IMR-90 (cell line): ENCODE measurements around the gene HIVEP1. TPM values are rescaled to one million over a fixed set of nuclear protein-coding genes. Genes with fewer than 3 reads are reported as not detected.

Experiments used
- ATAC-seq: fragments of 200-7000 bp; cut with Tn5 transposase; 2 replicates; pipeline ENCODE4 v1.9.1; 2020; ENCODE audit warnings: low read depth, mild to moderate bottlenecking, moderate library complexity
- BruUV-seq: library from RNA; stranded (reverse); fragments of 400-500 nt; replicated peaks from 2 replicates; lab custom pipeline; 2021; lab: Mats Ljungman, UMichigan
- CTCF ChIA-PET: fragments of 300-600 bp; formaldehyde crosslinking; extraction: SDS; loops from one replicate; lab custom pipeline; 2021; ENCODE audit warnings: antibody characterized with exemption; lab: Yijun Ruan, JAX
- POLR2A ChIA-PET: fragments of 300-600 bp; sonication (Branson Sonifier 250); formaldehyde crosslinking; loops from one replicate; lab custom pipeline; 2022; ENCODE audit warnings: antibody characterized with exemption; ENCODE audit not compliant: unreplicated experiment; lab: Charles Lee
- DNase-seq: peaks from one replicate; pipeline ENCODE4 v3.0.0; 2013
- H2AFZ ChIP-seq: replicated peaks from 2 replicates; pipeline ENCODE3; 2013; ENCODE audit warnings: low read length, mild to moderate bottlenecking; ENCODE audit not compliant: poor library complexity
- H2AK5ac ChIP-seq: 2 replicates; pipeline ENCODE4 v1.6.1; 2013; ENCODE audit warnings: low read depth, low read length, inconsistent platforms
- H2AK9ac ChIP-seq: replicated peaks from 2 replicates; pipeline ENCODE3; 2013; ENCODE audit warnings: mild to moderate bottlenecking, low read depth, low read length, moderate library complexity; ENCODE audit not compliant: poor library complexity
- H2BK120ac ChIP-seq: 2 replicates; pipeline ENCODE4 v1.6.1; 2013; ENCODE audit warnings: low read depth, low read length, inconsistent platforms
- H2BK15ac ChIP-seq: 3 replicates; pipeline ENCODE4 v1.6.1; 2013; ENCODE audit warnings: low read depth, low read length, inconsistent platforms
- H2BK20ac ChIP-seq: 2 replicates; pipeline ENCODE4 v1.6.1; 2013; ENCODE audit warnings: low read depth, mild to moderate bottlenecking, inconsistent platforms, low read length, moderate library complexity
- H2BK5ac ChIP-seq: 2 replicates; pipeline ENCODE4 v1.6.1; 2013; ENCODE audit warnings: mild to moderate bottlenecking, low read depth, low read length, inconsistent platforms; ENCODE audit not compliant: poor library complexity, severe bottlenecking
- H3K14ac ChIP-seq: replicated peaks from 2 replicates; pipeline ENCODE4 v1.6.1; 2013; ENCODE audit warnings: low read depth, low read length, inconsistent platforms
- H3K18ac ChIP-seq: 2 replicates; pipeline ENCODE4 v1.6.1; 2013; ENCODE audit warnings: low read depth, low read length, control low read depth
- H3K23ac ChIP-seq: 2 replicates; pipeline ENCODE4 v1.6.1; 2013; ENCODE audit warnings: low read depth, low read length, inconsistent platforms
- H3K27ac ChIP-seq: 2 replicates; pipeline ENCODE4 v1.5.1; 2013; ENCODE audit warnings: mild to moderate bottlenecking, control low read depth, low read length; ENCODE audit not compliant: insufficient read depth
- H3K27me3 ChIP-seq: 2 replicates; pipeline ENCODE4 v1.6.1; 2013; ENCODE audit warnings: low read length; ENCODE audit not compliant: control insufficient read depth, insufficient read depth
- H3K36me3 ChIP-seq: 2 replicates; pipeline ENCODE4 v1.6.1; 2013; ENCODE audit warnings: low read length, mixed read lengths; ENCODE audit not compliant: control insufficient read depth, insufficient read depth
- H3K4ac ChIP-seq: 2 replicates; pipeline ENCODE4 v1.6.1; 2013; ENCODE audit warnings: low read depth, low read length, inconsistent platforms
- H3K4me1 ChIP-seq: 2 replicates; pipeline ENCODE4 v1.6.1; 2013; ENCODE audit warnings: low read length, mixed read lengths; ENCODE audit not compliant: control insufficient read depth, insufficient read depth
- H3K4me2 ChIP-seq: 2 replicates; pipeline ENCODE4 v1.6.1; 2013; ENCODE audit warnings: low read depth, mild to moderate bottlenecking, control low read depth, low read length, moderate library complexity
- H3K4me3 ChIP-seq: 2 replicates; pipeline ENCODE4 v1.5.1; 2013; ENCODE audit warnings: low read depth, mild to moderate bottlenecking, control low read depth, low read length, moderate library complexity; ENCODE audit not compliant: insufficient read depth
- H3K56ac ChIP-seq: 2 replicates; pipeline ENCODE4 v1.6.1; 2013; ENCODE audit warnings: low read length, inconsistent platforms; ENCODE audit not compliant: insufficient read depth; ENCODE audit errors: extremely low read depth
- H3K79me1 ChIP-seq, 2 experiments: 2 replicates each; pipeline ENCODE4 v1.6.1; 2013; ENCODE audit warnings: low read length in 2 of 2, inconsistent platforms in 1 of 2, low read depth in 1 of 2
- H3K9ac ChIP-seq: 2 replicates; pipeline ENCODE4 v1.6.1; 2013; ENCODE audit warnings: low read depth, low read length, control low read depth
- H3K9me1 ChIP-seq: 2 replicates; pipeline ENCODE4 v1.6.1; 2013; ENCODE audit warnings: low read length, inconsistent platforms; ENCODE audit not compliant: insufficient read depth
- H3K9me3 ChIP-seq: 2 replicates; pipeline ENCODE4 v1.6.1; 2013; ENCODE audit warnings: low read length; ENCODE audit not compliant: control insufficient read depth, insufficient read depth
- H4K20me1 ChIP-seq: 2 replicates; pipeline ENCODE4 v1.6.1; 2013; ENCODE audit warnings: low read length, inconsistent platforms; ENCODE audit not compliant: insufficient read depth
- H4K5ac ChIP-seq: 2 replicates; pipeline ENCODE4 v1.6.1; 2013; ENCODE audit warnings: mild to moderate bottlenecking, low read depth, low read length, control low read depth
- H4K8ac ChIP-seq, 2 experiments: 2 replicates each; pipeline ENCODE4 v1.6.1; 2013; ENCODE audit warnings: low read depth in 2 of 2, low read length in 2 of 2, control low read depth in 1 of 2, inconsistent platforms in 1 of 2
- H4K91ac ChIP-seq: 2 replicates; pipeline ENCODE4 v1.6.1; 2013; ENCODE audit warnings: low read depth, low read length, inconsistent platforms; ENCODE audit not compliant: insufficient read depth
- CEBPB ChIP-seq: IDR thresholded peaks from 2 replicates; pipeline ENCODE4 v1.6.1; 2012; ENCODE audit warnings: low read depth, low read length, improper control_type of control experiment
- CHD1 ChIP-seq: IDR thresholded peaks from 2 replicates; pipeline ENCODE4 v1.6.1; 2012; ENCODE audit warnings: low read depth, low read length, improper control_type of control experiment
- FOS ChIP-seq: fragments of 150-350 bp; IDR thresholded peaks from 2 replicates; pipeline ENCODE4 v1.6.1; 2016; ENCODE audit warnings: low read depth, low read length
- MAFK ChIP-seq: IDR thresholded peaks from 2 replicates; pipeline ENCODE4 v1.6.1; 2012; ENCODE audit warnings: low read depth, low read length, improper control_type of control experiment
- NFE2L2 ChIP-seq: fragments of 150-350 bp; IDR thresholded peaks from 2 replicates; pipeline ENCODE4 v1.6.1; 2016; ENCODE audit warnings: low read depth, mild to moderate bottlenecking, low read length
- RCOR1 ChIP-seq: IDR thresholded peaks from 2 replicates; pipeline ENCODE4 v1.6.1; 2012; ENCODE audit warnings: mild to moderate bottlenecking, low read length, improper control_type of control experiment; ENCODE audit not compliant: insufficient replicate concordance
- SMC3 ChIP-seq: fragments of 150-350 bp; IDR thresholded peaks from 2 replicates; pipeline ENCODE4 v1.6.1; 2016; ENCODE audit warnings: low read depth, mild to moderate bottlenecking, antibody characterized with exemption, low read length, moderate library complexity
- WGBS, 2 experiments: methylation state at CpG; one replicate each; pipeline versions ENCODE4 v1.1.5 to v1.1.7; 2013; ENCODE audit warnings: missing lambda C conversion rate in 2 of 2; ENCODE audit not compliant: insufficient read length in 1 of 2; ENCODE audit errors: extremely low coverage in 2 of 2; 5-methylcytosine and 5-hydroxymethylcytosine counted together
- dilution Hi-C: fragments of 300-500 bp; cut with HindIII; formaldehyde crosslinking; loops from one replicate; pipeline ENCODE4 v1.14.3; 2018; ENCODE audit warnings: low sequenced_read_pairs; ENCODE audit not compliant: unreplicated experiment
- in situ Hi-C: fragments of 300-500 bp; cut with MboI; formaldehyde crosslinking; loops from 3 replicates; pipeline ENCODE4 v1.14.3; 2019; ENCODE audit warnings: low sequenced_read_pairs, inconsistent platforms, mixed read lengths
- intact Hi-C: fragments of 100-400 bp; cut with micrococcal nuclease; formaldehyde crosslinking; loops from 2 replicates; pipeline ENCODE4 v1.10.0; 2022
- polyA plus RNA-seq, 3 experiments: library from polyadenylated mRNA; depleted of rRNA; stranded (reverse); fragments of >200 nt; gene quantifications; 2 replicates each; pipeline ENCODE4 v1.2.3, GENCODE V29; 2012; ENCODE audit warnings: low replicate concordance in 1 of 3
- total RNA-seq: library from RNA; depleted of rRNA; stranded (reverse); fragments of >200 nt; gene quantifications from 2 replicates; pipeline ENCODE4 v1.2.3, GENCODE V29; 2012
- TF ChIP-seq, protein P1 (sequence below): fragments of 150-350 bp; IDR thresholded peaks from 2 replicates; pipeline ENCODE4 v1.6.1; 2017; ENCODE audit warnings: mild to moderate bottlenecking, antibody characterized with exemption, low read length, low read depth
- TF ChIP-seq, protein P2 (sequence below): conservative IDR thresholded peaks from 2 replicates; pipeline ENCODE4 v1.5.1; 2012; ENCODE audit warnings: mild to moderate bottlenecking, low read depth, low read length, improper control_type of control experiment

Gene HIVEP1
- total and polyA plus RNA-seq, 2 of the 4 experiments (the other 2 are of a cell fraction), result 13.0 to 17.2 TPM

DNA sequence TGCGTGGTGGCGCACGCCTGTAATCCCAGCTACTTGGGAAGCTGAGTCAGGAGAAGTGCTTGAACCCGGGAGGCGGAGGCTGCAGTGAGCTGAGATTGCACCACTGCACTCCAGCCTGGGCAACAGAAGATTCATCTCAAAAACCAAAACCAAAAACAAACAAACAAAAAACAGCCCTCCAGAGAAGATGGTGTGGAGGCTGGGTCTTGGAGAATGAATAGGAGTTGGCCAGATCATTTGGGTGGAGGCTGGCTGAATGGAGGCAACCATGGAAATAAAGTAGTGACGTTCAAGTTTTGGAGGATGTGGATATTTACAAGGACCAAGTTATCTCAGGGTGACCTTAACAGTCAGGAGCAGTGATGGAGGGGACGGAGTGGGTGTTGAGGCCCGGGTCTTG is 24.7 kb downstream of the HIVEP1 start:
- POLR2A ChIA-PET, result no interaction called here
- Histone ChIP-seq H3K4me3 (no peak overlapping the region), H2AFZ (no peak overlapping the region), H3K27ac (no peak overlapping the region), H3K4ac (no peak overlapping the region), H2BK5ac (no peak overlapping the region), H2AK9ac (no peak overlapping the region), H3K9me1 (peaks cover 12% of the 10 kb centered on the region; the same call in 1 of the 2 replicates), H3K18ac (no peak overlapping the region), H3K23ac (no peak overlapping the region), H4K5ac (no peak overlapping the region), H4K91ac (no peak overlapping the region), H3K56ac (no peak overlapping the region), H3K14ac (0 out of 2 replicates have a peak overlapping the region, but pooled peaks have one; percentile 48), H3K79me1 (peaks cover 25 to 49% of the 10 kb centered on the region in 2 experiments), H4K8ac (no peak overlapping the region), H3K9me3 (no peaks in the 10 kb centered on the region), H4K20me1 (peaks cover under 1% of the 10 kb centered on the region; the same call in 1 of the 2 replicates), H2BK20ac (no peak overlapping the region), H2BK120ac (no peak overlapping the region), H3K4me1 (peaks cover 6% of the 10 kb centered on the region), H2BK15ac (no peak overlapping the region), H3K36me3 (no peaks in the 10 kb centered on the region; the same call in 1 of the 2 replicates), H3K27me3 (no peaks in the 10 kb centered on the region), H3K4me2 (no peak overlapping the region), H3K9ac (no peak overlapping the region), H2AK5ac (no peak overlapping the region)
- dilution Hi-C loops (no loop called here), in situ Hi-C loops (no loop called here), intact Hi-C loops (no loop called here)
- TF ChIP-seq, protein P1, sequence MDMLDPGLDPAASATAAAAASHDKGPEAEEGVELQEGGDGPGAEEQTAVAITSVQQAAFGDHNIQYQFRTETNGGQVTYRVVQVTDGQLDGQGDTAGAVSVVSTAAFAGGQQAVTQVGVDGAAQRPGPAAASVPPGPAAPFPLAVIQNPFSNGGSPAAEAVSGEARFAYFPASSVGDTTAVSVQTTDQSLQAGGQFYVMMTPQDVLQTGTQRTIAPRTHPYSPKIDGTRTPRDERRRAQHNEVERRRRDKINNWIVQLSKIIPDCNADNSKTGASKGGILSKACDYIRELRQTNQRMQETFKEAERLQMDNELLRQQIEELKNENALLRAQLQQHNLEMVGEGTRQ, result no peak
- TF ChIP-seq SMC3 (no peak), CHD1 (no peak), RCOR1 (no peak), FOS (no peak), MAFK (no peak), NFE2L2 (no peak), CEBPB (no peak)
- TF ChIP-seq, protein P2, sequence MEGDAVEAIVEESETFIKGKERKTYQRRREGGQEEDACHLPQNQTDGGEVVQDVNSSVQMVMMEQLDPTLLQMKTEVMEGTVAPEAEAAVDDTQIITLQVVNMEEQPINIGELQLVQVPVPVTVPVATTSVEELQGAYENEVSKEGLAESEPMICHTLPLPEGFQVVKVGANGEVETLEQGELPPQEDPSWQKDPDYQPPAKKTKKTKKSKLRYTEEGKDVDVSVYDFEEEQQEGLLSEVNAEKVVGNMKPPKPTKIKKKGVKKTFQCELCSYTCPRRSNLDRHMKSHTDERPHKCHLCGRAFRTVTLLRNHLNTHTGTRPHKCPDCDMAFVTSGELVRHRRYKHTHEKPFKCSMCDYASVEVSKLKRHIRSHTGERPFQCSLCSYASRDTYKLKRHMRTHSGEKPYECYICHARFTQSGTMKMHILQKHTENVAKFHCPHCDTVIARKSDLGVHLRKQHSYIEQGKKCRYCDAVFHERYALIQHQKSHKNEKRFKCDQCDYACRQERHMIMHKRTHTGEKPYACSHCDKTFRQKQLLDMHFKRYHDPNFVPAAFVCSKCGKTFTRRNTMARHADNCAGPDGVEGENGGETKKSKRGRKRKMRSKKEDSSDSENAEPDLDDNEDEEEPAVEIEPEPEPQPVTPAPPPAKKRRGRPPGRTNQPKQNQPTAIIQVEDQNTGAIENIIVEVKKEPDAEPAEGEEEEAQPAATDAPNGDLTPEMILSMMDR, result no peak
- DNase-seq, result no peak
- 100% methylated on average over 3 of the region's 8 CpGs; no CpG with 5 or more reads in 1 of the 2 experiments for WGBS, 2 experiments
- BruUV-seq, result no TSS peak
- CTCF ChIA-PET, result no interaction called here
- no peak for ATAC-seq
